ENCODE data around the gene EFNA2.
"Not testable (repeated sequence)": the region's sequence is repeated elsewhere in the genome, so short reads cannot be mapped to it uniquely, and the experiment has no call there.

Gene EFNA2
- 0 to 0.36 (median 0) reads per million in 4 experiments for total RNA-seq

DNA sequence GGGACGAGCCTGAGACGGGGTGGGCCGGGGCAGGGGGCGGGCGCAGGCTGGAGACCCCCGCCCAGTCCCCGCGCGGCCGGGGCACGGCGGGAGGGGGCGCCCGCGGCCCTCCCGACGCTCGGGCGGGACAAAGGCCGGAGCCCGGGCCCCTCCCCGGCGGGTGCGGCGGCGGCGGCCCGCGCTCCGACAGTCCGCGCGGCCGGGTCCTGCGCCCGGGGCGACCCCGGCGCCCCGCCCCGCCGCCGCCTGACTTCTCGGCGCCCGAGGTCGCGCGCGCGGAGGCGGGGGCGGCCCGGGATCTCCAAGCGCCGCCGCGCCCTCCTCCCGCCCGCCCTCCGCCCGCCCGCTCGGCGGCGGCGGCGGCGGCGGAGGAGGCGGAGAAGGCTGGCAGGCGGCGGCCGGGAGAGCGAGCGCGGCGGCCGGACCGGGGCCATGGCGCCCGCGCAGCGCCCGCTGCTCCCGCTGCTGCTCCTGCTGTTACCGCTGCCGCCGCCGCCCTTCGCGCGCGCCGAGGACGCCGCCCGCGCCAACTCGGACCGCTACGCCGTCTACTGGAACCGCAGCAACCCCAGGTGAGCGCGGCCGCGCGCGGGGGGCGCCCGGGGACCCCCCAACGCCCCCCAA, at the start of gene EFNA2:
Gene EFNA2, plus strand, starts transcription at position 137 of the 624 bp plus-strand sequence. Its CDS starts 296 bp downstream, at position 433.
- no peak for DNase-seq

DNA sequence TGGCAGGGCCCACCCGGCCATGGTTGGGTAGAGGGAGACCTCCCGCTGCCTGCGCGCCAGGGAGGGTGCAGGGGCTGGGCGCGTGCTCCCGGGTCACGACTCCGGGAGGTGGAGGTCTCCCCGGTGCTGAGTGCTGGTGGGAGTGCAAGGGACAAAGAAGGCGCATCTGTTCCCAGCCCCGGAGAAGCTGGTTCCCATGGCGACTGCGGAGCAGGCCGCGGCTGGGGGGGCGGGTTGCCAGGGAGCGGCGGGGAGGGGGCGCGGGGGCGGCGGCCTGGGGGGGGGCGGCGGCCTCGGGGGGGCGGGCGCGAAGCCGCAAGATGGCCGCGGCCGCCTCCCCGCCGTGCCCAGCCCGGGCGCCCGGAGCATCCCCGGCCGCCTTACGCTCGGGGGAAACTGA, 49.1 kb upstream of the EFNA2 start:
- no peak for DNase-seq

DNA sequence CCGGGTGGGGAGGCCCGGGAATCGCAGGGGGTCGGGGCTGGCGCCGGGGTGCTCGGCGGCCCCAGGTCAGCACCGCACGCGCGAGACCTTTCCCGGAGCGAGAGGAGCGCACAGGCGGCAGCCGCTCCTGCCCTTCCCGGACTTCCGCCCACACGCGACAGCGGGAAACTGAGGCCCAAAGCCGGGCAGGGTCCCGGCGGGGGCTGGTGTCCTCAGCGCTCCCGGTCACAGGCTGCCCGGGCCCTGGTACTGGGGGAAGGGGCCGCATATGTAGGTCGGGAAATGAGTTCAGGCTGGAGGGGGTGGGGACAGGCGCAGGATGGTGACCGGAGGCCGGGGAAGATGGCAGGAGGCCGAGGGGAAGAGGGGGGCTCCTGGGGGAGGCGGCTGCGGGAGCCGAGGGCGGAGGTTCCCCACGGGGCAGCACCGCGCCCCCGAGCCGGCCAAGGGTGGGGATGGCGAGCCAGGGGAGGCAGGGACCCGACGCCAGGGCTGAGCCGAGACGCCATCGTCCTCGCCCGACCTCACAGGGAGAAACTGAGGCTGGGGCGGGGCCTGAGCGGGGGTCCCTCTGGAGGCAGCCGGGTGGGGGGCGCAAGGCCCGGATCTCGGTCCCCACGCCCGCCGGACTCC, 48.5 kb upstream of the EFNA2 start:
- DNase-seq, result no peak

DNA sequence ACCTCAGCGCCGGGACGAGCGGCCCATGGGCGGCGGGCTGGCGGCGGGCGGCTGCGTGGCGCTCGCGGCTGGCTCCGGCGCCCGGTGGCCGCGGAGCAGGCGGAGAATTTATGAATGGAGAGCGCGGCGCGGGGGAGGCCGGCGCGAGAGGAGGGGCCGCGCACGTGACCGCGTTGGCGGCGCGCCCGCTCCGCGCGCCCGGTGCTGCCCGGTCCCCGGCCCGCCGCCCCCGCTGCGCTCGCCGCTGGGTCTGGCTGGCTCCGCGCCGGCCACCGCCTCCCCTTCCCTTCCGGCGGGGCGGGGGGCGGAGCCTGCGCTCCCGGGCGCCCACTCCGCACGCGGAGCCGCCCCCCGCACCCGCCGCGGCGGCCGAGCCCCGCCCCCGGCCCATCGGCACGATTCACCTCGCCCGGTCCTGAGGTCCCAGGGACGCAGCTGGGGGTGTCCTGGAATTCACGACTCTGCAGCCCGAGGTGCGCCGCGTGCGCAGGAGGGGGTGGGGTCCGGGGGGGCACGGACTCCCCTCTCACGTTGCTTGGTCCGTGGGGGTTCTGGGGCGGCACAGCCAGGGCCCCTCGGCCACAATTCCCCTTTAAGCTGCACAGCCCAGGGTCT, 47.8 kb upstream of the EFNA2 start, which contains the start of gene CBARP:
Gene CBARP, minus strand, starts transcription at position 252 of the 615 bp plus-strand sequence. CDS start 1,905 bp downstream, outside the sequence.
- DNase-seq, result peak; percentile 35

DNA sequence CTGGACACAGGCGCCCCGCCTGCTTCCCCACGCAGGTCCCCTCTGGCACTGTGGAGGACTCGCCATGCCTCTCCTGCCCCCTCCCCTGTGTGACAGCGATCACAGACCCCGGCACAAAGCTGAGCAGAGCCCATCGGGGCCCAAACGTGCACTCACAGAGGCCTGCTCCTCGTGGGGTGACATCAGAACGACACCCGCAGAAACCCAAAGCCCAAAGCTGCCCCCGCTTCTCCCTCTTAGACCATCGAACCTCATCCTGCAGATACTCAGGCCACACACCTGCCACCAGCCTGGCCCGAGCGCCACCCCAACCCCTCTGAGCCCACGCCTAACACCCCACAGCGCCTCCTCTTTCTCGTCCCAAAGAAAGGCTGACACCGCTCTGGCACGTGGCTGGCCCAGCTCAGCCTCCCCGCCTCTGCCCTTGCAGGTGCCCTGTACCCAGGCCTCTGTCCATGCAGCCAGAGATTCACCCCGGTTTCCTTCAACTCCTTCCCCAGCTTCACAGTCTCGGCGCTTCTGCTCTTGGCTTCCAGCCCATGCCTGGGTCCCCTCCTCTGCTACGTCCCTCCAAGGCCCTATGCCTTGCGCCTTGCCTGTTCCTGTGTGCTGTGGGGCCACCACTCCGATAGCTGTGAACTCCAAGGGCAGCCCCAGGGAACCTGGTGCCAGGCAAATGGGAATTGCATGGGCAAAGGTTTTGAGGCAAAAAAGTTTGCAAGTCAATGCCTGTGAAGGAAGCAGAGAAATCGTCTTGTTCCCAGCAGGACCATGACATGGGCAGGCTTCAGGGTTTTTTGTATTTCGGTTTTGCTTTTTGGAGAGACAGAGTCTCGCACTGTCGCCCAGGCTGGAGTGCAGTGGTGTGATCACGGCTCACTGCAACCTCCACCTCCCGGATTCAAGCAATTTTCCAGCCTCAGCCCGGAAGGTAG, 47.0 kb upstream of the EFNA2 start:
- DNase-seq, result no peak

DNA sequence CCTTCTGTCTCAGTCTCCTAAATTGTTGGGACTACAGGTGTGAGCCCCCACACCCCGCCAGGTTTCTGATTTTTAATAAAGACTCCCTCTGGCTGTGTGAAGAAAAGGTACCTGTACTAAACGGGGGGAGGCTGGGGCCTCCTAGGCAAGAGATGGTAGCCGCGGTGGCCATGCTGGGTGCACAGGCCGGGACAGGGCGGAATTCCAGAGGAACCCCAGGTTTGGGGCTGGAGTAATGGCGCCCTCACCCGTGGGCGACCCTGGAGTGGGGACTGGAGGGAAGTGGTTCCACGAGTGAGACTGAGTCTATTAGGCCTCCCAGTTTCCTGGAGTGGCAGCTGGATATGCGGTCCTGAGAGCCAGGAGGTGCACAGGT, 46.3 kb upstream of the EFNA2 start:
- no peak for DNase-seq

DNA sequence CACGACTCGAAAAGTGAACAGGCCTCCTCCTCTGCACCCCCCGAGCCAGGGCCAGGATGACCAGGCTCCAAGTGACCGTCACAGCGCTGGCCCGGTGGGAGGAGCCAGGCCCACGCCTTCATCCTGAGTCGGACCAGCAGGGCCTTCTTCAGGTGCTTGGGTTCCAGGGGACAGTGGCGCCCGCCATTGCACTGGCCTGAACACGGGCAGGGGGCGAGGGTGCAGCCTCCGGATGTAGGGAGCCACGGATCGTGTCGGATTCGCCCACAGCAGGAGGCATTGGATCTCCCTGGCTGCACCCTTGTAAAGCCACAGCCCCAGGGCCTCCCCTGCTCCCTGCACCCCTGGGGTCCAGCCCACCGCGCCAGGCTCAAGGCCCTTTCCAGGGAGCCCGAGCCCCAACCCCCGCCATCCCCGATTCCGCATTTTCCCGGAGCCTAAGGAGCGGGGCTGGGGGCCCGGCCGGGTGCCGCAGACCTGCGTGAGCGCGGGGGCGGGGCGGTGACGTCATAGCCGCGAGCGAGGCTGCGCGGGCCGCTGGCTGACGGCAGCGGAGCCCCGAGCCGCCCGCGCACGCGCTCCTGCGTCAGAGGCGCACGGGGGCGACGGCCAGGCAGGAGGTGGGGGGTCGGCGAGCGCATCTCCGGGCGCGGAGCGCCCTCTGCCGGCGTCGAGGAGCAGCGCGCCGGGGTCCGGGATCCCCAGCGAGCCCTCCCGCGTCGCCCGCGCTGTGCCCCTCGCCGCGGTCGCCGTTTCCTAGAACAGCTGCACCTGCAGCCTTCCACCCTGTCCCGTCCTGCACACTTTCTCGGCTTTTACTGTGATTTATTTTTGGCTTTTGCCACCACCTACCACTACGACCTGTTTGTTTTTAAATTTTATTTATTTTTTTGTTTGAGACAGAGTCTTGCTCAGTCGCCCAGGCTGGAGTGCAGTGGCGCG, 45.6 kb upstream of the EFNA2 start:
- peak; percentile 90 for DNase-seq

DNA sequence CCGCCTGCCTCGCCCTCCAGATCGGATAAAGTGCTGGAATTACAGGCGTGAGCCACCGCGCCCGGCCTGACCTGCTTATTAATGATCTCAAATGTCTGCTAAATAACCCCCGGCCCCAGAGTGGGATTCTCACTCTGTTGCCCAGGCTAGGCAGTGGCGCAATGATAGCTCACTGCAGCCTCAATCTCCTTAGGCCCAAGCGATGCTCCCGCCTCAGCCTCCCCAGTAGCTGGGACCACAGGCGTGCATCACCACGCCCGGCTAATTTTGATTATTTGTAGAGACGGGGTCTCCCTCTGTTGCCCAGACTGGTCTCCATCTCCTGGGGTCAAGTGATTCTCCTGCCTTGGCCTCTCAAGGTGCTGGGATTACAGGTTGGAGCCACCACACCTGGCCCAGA, 44.7 kb upstream of the EFNA2 start:
- DNase-seq, result no peak

DNA sequence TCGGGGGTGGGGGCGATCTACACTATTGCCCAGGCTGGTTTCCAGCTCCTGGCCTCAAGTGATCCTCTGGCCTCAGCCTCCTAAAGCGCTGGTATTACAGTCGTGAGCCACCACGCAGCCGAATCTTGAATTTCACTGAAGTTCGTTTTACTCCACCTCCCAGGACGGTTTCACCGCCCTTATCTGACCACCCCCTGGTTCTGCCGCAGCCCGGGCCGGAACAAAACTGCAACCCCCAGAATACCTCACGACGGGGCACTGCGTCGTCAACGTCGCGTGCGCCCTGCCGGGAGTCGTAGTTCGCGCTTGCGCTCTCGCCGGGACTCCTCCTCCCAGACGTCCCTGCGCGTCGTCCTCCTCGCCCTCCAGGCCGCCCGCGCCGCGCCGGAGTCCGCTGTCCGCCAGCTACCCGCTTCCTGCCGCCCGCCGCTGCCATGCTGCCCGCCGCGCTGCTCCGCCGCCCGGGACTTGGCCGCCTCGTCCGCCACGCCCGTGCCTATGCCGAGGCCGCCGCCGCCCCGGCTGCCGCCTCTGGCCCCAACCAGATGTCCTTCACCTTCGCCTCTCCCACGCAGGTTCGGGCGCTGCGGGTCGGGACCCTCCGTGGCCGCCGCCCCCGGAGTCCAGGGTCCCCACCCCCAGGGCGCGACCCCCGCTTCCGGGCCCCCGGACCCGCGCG, 44.1 kb upstream of the EFNA2 start, which contains the start of gene ATP5F1D:
Gene ATP5F1D, plus strand, starts transcription at position 335 of the 679 bp plus-strand sequence. Its CDS starts 100 bp downstream, at position 435.
- peak; percentile 76 for DNase-seq

DNA sequence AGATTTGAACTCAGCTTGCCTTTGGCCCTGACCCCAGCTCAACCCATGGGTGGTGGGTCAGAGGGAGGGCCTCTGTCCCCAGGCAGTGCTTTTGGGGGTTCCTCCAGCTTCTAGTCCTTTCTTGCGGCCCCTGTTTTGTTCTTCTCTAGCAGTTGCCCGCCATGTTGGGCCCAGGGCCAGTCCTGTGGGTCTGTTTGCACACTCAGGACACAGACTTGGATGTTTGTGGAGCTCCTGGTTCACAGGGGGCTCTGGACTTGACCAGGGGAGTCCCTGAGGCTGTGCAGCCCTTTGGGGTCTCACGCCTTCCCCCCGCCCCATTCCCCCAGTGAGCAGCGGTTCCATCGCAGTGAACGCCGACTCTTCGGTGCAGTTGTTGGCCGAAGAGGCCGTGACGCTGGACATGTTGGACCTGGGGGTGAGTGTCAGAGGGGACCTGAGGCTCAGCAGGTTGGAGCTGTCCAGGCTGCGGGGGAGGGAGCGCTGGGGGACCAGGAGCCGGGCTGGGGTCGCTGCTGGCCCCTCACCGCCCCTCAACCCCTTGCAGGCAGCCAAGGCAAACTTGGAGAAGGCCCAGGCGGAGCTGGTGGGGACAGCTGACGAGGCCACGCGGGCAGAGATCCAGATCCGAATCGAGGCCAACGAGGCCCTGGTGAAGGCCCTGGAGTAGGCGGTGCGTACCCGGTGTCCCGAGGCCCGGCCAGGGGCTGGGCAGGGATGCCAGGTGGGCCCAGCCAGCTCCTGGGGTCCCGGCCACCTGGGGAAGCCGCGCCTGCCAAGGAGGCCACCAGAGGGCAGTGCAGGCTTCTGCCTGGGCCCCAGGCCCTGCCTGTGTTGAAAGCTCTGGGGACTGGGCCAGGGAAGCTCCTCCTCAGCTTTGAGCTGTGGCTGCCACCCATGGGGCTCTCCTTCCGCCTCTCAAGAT, 41.6 kb upstream of the EFNA2 start:
- peak; percentile 77 for DNase-seq

DNA sequence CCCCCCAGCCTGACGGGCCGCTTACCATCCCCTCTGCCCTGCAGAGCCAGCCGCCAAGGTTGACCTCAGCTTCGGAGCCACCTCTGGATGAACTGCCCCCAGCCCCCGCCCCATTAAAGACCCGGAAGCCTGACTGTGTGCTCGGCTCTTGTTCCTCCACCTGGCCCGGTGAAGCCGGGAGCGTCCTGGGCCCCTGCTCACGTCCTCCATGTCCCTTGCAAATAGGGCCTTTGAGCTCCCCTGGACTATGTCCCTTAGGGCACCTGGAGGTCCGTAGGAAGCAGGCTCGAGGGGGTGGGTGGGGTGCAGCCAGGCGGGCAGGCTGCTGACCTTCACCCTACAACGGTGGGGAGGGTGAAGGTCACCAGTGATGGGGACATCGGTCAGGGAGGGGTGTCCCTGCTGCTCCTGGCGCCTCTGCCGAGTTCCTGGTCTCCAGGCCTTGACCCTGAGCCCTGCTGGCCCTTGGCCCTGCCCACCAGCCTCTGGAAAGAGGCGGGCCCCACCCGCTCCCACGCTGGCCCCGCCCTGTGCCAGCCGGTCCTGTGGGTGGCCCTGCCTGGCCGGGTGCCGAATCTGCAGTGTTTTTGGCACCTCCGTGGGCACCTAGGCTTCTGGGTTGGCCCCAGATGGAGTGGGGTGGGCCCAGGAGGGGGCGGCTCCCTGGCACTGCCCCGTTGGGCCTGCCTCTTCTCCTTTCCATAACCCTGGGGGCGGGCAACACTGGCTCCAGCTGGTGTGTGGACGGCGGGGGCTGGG, 40.8 kb upstream of the EFNA2 start:
- no peak for DNase-seq

DNA sequence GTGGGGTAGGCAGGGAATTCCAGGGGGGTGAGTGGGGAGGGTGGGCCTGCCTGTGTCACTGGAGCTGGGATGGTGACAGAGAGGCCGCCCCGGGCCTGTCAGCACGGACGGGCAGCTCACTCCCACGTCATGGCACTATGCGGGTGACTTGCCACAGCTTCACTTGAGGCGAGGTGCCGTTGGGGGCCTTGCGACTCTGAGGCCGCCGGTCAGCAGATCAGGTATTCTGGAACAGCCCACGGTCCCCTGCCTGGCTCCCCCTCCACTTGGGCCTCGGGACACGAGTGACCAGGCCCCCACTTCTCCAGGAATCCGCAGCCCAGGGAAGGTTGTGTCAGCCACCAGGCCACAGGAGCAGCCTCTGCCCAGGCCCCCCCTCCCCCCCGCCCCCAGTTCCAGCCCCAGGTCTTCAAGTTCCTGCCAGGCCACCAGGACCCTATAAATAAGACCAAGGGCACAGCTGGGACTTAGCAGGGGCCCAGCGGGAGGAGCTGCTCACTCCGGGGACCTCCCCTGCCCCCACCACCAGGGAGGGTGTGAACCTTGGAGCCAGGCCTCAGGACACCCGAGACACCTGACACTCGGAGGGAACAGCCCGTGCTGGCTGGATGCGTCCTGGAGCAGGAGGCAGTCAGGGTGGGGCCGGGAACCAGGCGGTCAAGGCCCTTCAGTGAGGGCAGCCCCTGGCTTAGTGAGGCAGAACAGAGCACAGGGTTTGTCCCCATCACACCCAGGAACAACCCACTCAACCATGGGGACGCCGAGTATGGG, 40.0 kb upstream of the EFNA2 start:
- no peak for DNase-seq

DNA sequence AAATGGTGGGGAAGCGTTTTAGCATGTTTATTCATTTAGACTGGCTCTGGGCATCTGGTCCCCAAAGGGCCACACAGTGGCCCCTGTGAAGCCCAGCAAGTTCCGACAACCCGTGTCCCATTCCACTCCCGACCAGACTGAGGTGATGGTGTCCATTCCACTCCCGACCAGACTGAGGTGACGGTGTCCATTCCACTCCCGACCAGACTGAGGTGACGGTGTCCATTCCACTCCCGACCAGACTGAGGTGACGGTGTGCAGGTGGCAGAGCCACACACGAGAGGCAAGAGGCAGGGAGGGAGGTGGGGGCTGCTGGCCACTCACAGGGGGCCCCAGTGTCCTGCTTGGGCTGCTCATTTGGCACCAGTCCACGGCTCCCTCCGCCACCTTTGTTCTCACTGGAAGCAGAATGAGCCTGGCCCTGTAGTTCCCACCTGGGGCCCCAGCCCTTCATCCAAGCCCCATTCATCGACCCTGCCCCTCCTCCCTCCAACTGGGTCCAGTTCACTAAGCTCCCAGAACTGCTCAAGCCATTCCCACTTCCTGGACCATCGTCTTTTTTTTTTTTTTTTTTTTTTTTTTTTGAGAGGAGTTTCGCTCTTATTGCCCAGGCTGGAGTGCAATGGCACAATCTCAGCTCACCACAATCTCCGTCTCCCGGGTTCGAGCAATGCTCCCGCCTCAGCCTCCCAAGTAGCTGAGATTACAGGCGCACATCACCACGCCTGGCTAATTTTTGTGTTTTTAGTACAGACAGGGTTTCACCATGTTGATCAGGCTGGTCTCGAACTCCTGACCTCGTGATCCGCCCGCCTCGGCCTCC, 39.2 kb upstream of the EFNA2 start:
- DNase-seq, result not testable (repeated sequence)

DNA sequence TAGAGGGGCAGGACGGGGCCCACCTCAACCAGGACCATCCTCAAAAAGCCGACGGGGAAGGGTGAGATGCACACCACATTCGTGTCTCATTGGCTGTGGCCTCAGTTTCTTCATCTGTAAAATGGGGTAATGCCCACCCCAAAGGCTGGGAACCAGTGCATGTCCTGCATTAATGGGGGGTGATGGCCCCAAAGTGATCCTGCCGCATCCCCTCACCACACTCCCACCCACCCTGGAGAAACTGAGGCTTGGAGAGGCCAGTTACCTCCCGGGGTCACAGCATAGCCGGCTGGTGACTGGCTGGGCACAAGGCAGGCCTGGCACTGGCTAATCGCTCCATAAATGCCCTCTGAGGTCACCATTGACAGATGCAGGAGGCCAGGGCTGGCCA, 37.9 kb upstream of the EFNA2 start:
- DNase-seq, result no peak

DNA sequence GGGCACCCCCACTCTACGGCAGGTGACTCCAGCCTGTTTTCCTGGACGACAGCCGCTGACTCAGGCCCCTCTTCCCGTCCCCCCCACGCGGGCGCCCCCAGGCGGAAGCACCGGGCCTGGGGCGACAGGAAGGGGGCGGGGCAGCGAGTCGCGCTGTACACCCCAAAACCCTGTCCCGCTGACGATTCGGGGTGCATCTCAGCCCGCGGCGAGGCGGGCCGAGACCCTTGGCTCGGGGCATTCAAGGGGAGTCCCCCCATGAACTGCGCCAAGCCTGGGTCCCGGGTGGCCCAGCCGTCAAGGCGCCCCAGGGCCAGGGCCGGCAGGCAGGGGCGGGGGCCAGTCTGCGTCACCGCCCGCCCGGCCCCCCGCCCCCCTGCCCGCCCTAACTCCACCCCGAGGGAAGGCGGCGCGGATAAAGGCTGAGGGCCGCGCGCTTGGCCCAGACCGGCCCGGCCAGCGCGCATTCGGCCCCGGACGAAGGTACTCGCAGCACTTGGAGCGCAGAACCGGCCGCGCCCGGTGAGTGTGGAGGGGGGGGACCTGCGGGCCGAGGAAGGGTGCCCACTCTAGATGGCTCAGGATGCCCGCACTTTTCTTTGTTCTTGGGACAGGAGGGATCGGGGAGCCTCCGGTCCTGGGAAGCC, 37.4 kb upstream of the EFNA2 start, which contains the start of gene MIDN:
Gene MIDN, plus strand, starts transcription at position 445 of the 647 bp plus-strand sequence. CDS start 1,714 bp downstream, outside the sequence.
- peak; percentile 54 for DNase-seq

DNA sequence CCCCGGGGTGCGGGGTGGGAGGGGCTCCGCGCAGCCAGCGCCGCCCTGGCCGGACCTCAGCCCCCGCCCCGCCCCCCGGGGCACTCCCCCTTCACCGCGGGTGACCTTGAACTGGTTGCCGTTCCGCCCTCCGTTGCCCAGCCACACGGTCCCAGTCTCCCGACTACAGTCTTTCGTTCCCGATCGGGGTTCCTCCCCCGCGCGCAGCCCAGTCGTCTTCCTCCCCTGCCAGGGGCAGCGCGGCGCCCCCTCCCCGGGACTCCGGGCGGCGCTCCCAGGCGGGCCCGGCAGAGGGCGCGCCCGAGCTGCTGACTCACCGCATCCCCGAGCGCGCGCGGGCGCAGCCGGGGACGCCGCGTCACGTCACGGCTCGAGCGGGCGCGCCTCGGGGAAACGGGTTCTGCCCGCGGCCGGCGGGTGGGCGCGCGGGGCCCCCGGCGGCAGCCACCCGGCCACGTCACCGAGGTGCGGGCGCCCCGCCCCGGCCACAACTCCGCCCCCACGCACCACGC, 36.8 kb upstream of the EFNA2 start:
- peak; percentile 77 for DNase-seq
